HT-29 (cell line): ENCODE results near the gene HEXD. TPM values are rescaled to one million over a fixed set of nuclear protein-coding genes. Genes with fewer than 3 reads are reported as not detected.
"Not testable (repeated sequence)": the region's sequence is repeated elsewhere in the genome, so short reads cannot be mapped to it uniquely, and the experiment has no call there.

Source experiments
- DNase-seq: peaks from one replicate; pipeline ENCODE4 v3.0.0-alpha.2; 2015; ENCODE audit warnings: low spot score
- total RNA-seq: library from RNA; depleted of rRNA; stranded (reverse); fragments of >200 nt; shearing (Covaris generic); gene quantifications from 2 replicates; pipeline ENCODE4 v1.2.3, GENCODE V29; 2014

The HEXD gene
- total RNA-seq, 1 experiment from 2014 or later: 25.8 TPM

DNA sequence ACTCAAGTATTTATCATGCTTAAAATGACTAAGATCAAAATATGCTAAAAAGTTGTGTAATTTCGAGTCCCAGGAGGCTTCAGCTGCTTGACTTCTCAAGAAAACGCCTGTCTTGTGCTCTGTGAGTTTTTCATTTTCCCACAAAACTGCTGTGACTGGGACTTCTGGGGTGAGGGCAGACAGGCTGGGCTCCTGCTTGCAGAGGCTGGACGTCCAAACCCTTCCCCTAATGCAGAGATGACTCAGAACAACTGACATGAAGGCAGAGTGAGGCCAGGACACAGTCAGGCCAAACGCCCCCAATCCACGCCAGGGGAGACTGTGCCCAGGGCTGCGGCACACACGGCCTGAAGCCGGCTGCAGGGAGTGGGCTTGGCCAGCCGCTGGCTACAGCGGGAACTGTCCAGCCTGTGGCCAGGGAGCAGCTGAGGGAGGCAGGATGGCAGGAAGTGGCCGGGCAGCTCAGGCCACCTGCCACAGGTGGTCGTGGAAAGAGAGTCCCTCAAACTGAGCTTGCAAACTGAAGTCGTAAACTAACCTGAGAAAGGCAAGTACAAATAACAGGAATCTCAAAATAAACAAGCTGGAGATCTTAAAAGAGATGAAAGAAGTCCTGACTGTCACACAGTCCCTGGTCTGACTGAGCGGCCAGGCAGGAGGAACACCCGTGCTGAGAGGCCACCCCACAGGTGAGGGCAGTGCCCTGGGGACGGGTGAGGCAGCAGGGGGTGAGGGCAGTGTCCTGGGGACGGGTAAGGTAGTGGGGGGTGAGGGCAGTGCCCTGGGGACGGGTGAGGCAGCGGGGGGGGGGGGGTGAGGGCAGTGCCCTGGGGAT lies 21.3 kb upstream of the HEXD start:
- DNase-seq: no peak

DNA sequence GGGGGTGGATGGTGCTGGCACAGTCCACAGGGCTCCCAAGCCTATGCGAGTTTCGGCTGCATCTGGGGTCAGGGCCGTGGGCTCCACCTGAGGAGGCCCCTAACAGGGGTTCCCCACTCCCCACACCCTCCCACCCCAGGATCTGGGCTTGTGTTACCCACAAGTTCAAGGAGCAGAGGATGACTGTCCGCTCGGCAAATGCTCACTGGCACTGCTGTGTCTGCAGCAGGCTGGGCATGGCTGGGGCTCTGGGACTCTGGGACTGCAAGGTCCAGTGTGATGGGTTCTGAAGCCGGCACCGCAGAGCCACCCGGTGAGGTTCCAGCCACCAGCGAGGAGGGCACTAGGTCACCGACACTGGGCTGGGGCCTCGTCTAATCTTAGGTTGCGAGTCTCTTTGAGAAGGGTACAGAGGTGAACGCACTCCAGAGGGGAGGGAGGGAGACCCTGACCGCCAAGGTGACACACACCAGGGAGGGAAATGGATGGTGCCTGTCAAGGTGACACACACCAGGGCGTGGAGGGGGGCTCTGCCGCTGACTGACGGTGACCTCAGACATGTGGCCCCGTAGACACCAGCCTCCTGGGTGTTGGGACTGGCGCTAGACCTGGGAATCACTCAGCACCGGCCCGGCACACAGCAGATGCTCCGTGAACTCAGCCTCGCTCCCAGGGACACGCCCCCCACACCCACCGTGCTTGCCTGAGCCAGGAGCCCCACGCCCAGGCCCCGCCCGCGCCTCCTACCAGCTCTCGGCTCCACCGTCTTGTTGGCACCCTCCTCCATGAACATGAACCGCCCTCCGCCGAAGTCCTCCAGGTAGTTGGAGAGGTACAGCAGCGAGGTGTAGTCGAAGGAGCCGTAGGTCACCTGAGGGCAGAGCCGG lies 20.5 kb upstream of the HEXD start:
- no peak for DNase-seq

DNA sequence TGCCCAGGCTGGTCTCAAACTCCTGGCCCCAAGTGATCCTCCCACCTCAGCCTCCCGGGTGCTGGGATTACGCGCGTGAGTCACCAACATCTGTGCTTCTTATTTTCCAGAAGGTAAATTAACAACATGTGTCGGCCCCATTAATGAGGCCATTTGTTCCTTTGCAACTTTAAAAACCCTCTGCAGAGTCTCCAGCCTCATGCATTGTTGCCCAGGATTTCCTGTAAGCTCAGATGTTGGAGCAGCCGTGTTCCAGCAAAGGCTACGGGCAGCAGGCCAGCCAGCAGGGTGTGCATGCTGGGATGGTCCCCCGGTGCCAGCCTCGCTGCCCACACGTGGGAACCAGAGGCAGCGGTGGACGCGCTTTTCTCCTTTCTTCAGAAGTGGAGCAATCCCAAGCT lies 19.1 kb upstream of the HEXD start:
- no peak for DNase-seq

DNA sequence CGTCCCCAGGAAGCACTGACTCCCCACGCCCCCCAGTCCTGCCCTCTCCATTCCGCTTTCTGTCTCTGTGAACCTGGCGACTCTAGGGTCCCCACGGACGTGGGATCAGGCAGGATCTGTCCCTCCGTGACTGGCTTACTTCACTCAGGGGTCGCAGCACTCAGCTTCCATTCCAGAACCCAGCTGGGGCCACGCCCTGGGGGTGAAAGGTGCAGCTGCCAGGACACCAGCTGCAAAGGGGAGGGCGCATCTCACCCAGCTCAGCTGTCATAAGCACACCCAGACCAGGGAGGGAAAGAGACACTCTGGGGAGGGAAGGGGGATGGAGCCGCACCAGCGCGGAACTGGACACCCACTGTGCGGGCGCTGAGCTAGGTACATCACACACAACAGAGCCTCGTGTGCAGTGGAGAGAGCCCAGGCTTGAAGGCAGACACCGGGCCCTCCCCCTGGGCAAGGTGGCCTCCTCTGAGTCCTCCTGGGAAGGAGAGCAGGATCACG lies 18.5 kb upstream of the HEXD start:
- no peak for DNase-seq

DNA sequence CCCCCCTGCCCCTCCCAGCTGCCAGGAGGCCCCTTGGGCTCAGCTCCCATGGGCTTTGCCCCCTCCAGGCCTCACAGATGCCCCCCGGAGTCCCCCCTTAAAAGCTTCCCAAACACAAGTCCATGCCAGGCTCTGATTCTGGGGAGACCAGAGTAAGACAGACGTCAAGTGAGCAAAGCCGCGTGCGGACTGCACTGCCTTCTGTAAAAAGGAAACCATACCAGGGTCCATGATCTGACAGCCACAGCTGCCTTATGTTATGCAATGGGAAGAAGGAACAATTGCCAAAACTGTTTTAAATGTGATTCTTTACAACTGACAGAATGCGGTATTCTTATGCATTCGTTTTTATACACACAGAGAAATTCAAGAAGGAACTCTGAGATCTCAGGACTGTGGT lies 17.9 kb upstream of the HEXD start:
- DNase-seq: no peak

DNA sequence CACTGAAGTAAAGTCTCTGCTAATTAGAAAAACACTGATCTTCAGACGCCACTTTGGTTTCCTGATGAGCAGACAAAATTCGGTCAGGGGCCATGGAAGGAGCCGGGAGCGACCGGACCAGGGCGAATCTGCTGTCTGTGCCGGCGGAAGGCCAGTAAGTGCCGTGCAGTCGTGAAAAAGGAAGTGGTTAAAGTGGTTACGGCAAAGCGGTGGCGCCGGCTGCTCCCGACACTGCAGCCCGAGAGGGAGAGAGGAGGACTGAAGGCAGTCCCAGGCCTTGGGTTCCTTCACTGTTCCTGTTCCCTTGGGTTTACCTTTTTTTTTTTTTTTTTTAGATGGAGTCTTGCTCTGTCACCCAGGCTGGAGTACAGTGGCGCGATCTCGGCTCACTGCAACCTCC lies 17.3 kb upstream of the HEXD start:
- no peak for DNase-seq

DNA sequence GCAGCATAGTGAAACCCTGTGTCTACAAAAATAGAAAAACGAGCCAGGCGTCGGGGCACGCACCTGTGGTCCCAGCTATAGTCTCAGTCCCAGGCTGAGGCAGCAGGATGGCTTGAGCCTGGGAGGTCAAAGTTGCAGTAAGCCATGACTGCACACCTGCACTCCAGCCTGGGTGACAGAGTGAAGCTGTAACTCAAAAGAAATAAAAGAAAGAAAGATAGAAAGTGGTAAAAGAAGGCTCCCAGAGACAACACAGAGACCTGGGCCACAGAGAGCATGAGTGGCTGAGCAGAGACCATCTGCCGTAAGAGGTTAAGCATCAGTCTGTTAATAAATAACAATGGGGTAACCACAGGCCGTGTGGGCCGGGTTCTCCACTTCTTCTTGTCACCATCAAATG lies 15.3 kb upstream of the HEXD start:
- no peak for DNase-seq

DNA sequence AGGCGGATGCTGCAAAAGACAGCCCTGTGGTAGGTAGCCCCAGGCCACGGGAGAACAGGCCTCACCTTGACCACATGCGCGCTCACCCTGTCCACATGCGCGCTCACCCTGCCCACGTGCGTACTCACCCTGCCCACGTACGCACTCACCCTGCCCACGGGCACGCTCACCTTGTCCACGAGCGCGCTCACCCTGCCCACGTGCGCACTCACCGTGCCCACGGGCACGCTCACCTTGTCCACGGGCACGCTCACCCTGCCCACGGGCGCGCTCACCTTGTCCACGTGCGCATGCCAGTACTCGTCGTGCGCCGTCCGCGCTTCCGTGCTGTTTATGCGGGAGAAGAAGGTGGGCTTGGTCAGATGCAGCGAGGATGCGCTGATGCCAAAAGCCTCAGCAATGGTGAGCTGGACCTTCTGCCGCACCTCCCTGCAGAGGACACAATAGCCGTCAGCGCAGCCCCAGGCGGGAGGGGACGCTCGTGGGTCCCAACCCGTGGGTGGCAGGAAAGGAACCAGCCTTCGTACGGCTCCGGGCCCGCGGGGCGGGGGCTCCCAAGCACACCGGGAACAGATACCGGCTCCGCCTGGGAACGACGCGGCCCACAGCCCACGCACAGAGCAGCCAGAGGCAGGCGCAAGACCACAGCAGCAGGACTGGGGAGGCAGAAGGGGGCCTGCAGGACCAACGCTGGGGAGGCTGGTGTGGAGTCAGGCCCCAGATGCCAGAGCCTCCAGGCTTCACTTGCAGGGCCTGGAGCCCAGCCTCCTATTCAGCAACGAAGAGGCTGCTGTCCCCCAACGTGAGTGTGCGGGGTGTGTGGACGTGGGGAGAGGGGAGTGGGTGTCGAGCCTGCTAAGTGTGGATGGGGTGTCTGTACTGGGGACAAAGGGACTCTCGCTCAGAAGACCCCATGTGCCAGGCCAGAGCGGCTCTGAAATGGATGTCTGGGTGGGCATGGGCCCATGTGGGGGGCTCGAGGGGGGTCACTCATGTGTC lies 14.2 kb upstream of the HEXD start:
- no peak for DNase-seq

DNA sequence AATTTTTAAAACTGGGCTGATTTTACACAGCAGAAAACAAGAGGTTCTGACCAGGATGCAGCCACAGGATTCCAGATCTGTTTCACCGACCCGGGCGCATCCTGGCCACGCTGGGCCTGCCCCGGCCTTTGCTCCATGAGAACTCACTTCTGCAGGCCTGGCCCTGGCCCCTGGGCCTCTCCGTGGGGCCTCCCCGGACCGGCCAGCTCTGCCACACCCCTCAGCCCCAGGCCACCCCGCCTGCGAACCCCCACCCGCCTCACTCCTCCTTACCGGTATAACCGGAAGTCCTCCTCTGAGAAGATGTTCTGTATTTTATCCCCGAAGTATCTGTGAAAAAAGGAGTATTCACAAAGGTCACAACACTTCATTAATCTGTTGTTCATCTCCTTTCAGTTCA lies 13.1 kb upstream of the HEXD start:
- no peak for DNase-seq

DNA sequence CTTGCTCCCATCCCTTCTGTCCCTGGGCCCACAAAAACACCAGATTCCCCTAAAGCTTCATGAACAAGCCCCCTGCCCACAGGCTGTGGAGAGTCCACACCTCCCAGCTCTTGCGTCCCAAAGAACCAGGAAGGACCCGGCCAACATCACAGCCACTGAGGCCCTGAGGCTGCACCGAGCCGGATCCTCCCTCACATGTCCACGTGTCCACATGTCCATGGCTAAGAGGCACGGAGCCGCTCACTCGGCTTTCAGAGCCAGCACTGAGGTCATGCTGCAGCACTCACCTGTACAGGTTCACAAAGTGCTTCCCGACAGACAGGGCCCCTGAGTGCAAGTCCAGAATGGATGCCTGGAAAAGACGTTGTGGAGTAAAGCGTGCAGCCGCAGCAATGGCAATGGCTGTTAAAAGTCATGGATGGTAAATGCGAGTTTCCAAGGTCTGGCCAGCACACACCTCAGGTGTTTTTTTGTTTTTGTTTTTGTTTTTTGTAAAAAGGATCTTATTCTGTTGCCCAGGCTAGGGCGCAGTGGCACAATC lies 11.9 kb upstream of the HEXD start:
- DNase-seq: no peak

DNA sequence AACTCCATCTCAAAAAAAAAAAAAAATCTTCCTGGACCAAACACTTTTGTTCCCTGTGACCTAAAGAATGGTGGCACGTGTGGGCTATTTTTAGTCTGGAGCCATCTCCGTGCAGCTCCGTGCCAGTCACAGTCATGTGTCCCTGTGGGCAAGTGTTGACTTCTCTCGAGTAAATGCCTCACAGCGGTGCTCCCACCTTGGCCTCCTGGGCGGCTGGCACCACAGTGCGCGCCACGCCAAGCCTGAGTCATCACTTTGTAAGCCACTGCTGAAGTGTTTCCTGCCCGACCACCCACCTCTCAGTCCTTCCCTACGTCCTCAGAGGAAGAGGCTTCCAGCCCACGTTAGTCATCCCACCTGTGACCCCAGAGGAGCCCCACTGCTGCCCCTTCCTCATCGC lies 10.9 kb upstream of the HEXD start:
- no peak for DNase-seq

DNA sequence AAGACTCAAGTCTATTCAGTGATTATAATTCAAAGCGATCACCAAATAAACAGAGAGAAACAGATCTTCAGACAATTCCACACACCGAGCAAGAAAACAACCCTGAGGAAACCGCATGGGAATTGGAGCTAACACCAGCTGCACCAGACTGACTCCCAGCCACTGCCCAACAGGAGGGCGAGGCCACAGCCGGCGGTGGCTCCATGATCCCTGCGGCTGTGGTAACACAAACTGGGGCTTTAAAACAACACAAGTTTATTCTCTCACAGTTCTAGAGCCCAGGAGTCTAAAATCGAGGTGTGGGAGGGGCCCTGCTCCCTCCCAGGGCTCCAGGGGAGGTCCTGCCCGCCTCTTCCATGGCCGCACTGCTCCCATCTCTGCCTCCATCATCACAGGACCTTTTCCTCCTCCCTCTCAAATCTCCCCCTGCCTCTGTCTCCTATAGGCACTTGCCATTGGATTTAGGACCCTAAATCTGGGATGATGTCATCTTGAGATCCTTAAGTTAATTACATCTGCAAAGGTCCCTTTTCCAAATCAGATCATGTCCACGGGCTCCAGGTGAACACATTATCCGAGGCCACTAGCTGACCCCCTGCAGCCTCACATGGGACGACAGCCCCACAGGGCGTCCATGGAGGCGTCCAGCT lies 9.7 kb upstream of the HEXD start:
- no peak for DNase-seq

DNA sequence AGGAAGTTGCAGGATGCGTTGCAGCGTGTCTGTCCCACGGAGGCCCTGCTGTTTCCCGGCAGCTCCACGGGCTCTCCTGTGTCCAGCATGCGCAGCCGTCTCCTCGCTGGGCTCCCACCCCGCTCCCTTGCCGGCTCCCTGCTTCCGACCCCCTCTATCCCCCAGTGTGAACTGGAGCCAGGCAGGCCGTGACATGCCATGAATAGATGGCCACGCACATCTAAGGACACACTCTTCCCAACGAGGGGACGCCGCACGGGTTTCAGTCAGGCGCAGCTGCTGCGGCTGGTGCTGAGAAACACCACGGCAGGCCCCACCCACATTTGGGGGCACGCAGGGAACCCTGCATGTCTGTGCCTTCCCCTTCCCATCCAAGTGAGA lies 9.2 kb upstream of the HEXD start:
- no peak for DNase-seq

DNA sequence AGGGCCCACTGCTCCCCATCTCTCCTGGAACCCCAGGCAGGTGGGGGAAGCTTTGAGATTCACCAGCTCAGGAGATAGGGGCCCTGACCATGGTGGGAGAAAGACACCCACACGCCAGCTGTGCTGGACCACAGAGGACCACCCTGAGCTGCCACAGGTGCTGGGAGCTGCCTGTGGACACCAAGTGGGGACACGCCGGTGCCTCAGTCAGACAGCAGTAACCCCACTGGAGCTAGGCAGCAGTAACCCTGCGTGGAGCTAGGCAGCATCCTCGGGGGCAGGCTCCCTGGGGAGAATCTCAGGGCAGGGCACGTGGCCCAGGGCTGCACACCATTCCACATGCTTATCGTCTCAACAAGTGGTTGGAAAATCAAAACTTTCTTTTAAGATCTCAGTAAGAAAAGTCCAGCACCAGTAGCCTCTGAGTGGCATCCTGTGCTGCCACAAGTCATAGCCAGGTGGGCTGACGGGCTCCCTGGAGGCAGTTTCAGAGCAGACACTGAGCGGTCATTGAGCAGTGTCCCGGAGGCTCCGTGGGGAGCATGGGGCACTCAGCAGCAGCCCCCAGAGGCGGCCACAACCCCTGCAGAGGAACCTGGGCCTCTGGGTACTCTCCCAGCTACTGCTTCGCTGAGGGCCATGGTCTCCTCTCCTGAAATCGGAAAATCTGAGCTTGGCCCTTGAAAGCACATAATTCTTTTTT lies 8.0 kb upstream of the HEXD start:
- no peak for DNase-seq

DNA sequence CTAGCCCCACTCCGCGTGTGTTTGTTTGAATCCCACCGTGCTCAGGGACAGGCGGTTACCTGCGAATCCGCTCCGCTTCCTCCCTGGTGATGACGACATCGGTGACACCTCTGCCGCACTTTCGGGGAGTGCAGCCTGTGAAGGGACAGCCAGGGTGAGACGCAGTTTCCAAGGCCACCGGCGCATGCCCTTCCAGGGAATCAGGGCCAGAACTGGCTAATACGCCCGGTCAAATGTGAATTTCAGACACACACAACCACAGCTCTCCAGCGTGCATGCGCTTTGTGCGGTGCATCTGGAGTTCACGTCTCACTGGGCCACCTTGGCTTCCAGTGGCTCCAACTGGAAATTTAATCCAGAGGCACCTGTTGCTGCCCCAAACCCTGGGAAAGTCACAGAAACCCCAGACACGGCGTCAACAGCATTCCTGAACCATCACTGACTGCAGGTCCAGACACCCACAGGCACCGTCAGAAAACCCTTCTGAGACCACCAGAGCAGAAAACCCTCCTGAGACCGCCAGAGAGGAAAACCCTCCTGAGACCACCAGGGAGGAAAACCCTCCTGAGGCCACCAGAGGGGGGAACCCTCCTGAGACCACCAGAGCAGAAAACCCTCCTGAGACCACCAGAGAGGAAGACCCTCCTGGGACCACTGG lies 6.6 kb upstream of the HEXD start:
- no peak for DNase-seq

DNA sequence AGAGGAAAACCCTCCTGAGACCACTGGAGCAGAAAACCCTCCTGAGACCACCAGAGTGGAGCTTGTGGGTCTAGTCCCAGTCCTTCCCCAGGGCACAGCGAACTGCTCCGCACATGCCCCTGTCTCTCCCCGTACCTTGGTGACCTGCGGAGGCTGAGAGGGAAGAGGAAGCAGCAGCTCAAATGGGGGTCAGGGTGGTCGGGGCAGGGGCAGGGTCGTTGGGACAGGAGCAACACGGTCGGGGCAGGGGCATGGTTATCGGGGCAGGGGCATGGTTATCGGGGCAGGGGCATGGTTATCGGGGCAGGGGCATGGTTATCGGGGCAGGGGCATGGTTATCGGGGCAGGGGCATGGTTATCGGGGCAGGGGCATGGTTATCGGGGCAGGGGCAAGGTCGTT lies 6.1 kb upstream of the HEXD start:
- DNase-seq: not testable (repeated sequence)

DNA sequence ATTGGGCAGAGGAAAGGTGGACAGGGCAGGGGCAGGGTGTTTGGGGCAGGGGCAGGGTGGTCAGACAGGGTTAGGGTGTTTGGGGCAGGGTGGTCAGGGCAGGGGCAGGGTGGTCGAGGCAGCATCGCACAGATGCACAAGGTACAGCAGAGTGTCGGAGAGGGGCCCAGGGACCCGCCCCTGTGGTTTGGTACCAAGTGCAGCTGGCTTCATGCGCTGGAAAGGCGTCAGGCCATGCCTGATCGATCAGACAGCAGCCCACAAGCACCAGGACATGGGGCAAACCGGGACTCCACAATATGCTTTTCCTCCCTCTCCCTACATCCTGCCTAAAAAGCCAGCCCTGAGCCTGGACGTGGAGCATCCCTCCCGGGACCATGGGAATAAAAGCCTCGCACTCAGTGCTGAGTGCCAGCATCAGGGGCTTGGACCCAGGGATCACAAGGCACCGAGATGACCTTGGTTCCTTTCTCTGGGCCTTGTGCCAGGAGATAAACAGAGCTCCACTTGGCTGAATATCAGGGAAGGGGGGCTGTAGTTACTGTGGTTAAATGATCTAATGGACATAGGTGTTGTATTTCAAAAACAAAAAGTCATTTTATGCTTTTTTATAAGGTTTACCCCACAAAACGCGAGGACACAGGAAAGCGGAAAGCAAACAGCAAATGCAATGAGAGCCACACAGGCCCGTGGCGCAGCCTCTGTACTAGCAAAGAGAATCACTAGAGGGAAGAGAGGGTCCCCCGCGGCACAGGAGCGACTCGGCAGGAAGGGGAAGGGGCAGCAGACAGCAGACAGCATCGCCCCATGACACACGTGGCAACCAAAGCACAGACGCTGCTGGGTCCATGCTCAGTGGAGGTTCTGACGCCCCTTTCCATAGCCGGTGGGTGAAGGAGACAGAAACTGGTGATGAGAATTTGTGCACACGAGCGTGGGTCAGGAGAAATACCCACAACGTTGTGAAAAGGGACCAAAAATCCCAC lies 5.3 kb upstream of the HEXD start:
- no peak for DNase-seq
